Neural progenitor cell (in vitro differentiated cells): Measurements from ENCODE around the gene CHST15. TPM values are rescaled to one million over a fixed set of nuclear protein-coding genes. Genes with fewer than 3 reads are reported as not detected.
A peak's percentile ranks its signal among the peaks of the same experiment; 100 is the strongest.

Experiments used
- DNase-seq: peaks from one replicate; pipeline ENCODE4 v3.0.0-alpha.2; 2016; ENCODE audit warnings: low spot score
- H2AFZ ChIP-seq: fragments of 200-600 bp; sonication (generic); replicated peaks from 2 replicates; pipeline ENCODE4 v1.6.1; 2016; ENCODE audit warnings: antibody characterized with exemption
- H3F3A ChIP-seq: fragments of 200-600 bp; sonication (generic); 2 replicates; pipeline ENCODE4 v1.6.1; 2016; ENCODE audit warnings: antibody characterized with exemption, low read depth
- H3K27ac ChIP-seq: fragments of 200-600 bp; sonication (generic); 2 replicates; pipeline ENCODE4 v1.5.1; 2016; ENCODE audit warnings: mild to moderate bottlenecking
- H3K27me3 ChIP-seq: fragments of 200-600 bp; sonication (generic); 2 replicates; pipeline ENCODE4 v1.6.1; 2016; ENCODE audit warnings: mild to moderate bottlenecking, moderate library complexity
- H3K36me3 ChIP-seq: fragments of 200-600 bp; sonication (generic); 2 replicates; pipeline ENCODE4 v1.5.1; 2016
- H3K4me1 ChIP-seq: fragments of 200-600 bp; sonication (generic); 2 replicates; pipeline ENCODE4 v1.6.1; 2016; ENCODE audit warnings: mixed run types
- H3K4me2 ChIP-seq: fragments of 200-600 bp; sonication (generic); 2 replicates; pipeline ENCODE4 v1.6.1; 2016
- H3K4me3 ChIP-seq: fragments of 200-600 bp; sonication (generic); 2 replicates; pipeline ENCODE4 v1.5.1; 2016
- H3K79me2 ChIP-seq: fragments of 200-600 bp; sonication (generic); 2 replicates; pipeline ENCODE4 v1.6.1; 2016; ENCODE audit warnings: low read depth
- H3K9ac ChIP-seq: fragments of 200-600 bp; sonication (generic); 2 replicates; pipeline ENCODE4 v1.6.1; 2016
- H3K9me3 ChIP-seq: fragments of 200-600 bp; sonication (generic); 2 replicates; pipeline ENCODE4 v1.5.1; 2016; ENCODE audit warnings: low read depth
- H4K20me1 ChIP-seq: fragments of 200-600 bp; sonication (generic); 2 replicates; pipeline ENCODE4 v1.6.1; 2016; ENCODE audit warnings: low read depth
- H3K27ac Mint-ChIP-seq: 3 replicates; pipeline ENCODE4 v1.8.0; 2021; ENCODE audit warnings: mixed read lengths
- H3K27me3 Mint-ChIP-seq: 2 replicates; pipeline ENCODE4 v1.8.0; 2022; ENCODE audit warnings: low read depth, mild to moderate bottlenecking, inconsistent platforms, moderate library complexity, mixed read lengths; ENCODE audit not compliant: insufficient read depth
- H3K36me3 Mint-ChIP-seq: 3 replicates; pipeline ENCODE4 v1.8.0; 2021; ENCODE audit warnings: mixed read lengths
- H3K4me1 Mint-ChIP-seq: 3 replicates; pipeline ENCODE4 v1.8.0; 2021; ENCODE audit warnings: mixed read lengths
- H3K4me3 Mint-ChIP-seq: 3 replicates; pipeline ENCODE4 v1.8.0; 2021; ENCODE audit warnings: mild to moderate bottlenecking, moderate library complexity, mixed read lengths
- H3K9me3 Mint-ChIP-seq: 3 replicates; pipeline ENCODE4 v1.8.0; 2020; ENCODE audit warnings: mixed read lengths
- CTCF ChIP-seq: fragments of 200-600 bp; sonication (generic); IDR thresholded peaks from 2 replicates; pipeline ENCODE4 v1.5.1; 2017; ENCODE audit warnings: antibody characterized with exemption, mild to moderate bottlenecking
- EZH2 ChIP-seq: fragments of 200-600 bp; sonication (generic); IDR thresholded peaks from 2 replicates; pipeline ENCODE4 v1.6.1; 2017; ENCODE audit warnings: antibody characterized with exemption, mild to moderate bottlenecking, moderate library complexity
- EZH2phosphoT487 ChIP-seq: fragments of 200-600 bp; sonication (generic); IDR thresholded peaks from 2 replicates; pipeline ENCODE4 v1.6.1; 2017; ENCODE audit warnings: antibody characterized with exemption
- total RNA-seq: library from RNA; depleted of rRNA; stranded (reverse); fragments of >200 nt; gene quantifications from 2 replicates; pipeline ENCODE4 v1.2.3, GENCODE V29; 2015; ENCODE audit warnings: low replicate concordance

Gene CHST15
- total RNA-seq, 1 donor from 2014 or later: 0.54 TPM

- H4K20me1 ChIP-seq: no peaks in the 10 kb centered on the region
- Mint-ChIP-seq H3K9me3 (peaks cover 4% of the 10 kb centered on the region), H3K27ac (peak overlapping the region; percentile 85), H3K4me1 (peaks cover 49% of the 10 kb centered on the region), H3K27me3 (peaks cover 5% of the 10 kb centered on the region), H3K36me3 (peaks cover 20% of the 10 kb centered on the region), H3K4me3 (no peak overlapping the region)
- H3K4me3 ChIP-seq: no peak overlapping the region
- no peak for DNase-seq
- peak overlapping the region; percentile 42 for H3K4me2 ChIP-seq
- H3F3A ChIP-seq: peaks cover 9% of the 10 kb centered on the region
- H3K79me2 ChIP-seq: no peaks in the 10 kb centered on the region
- H3K36me3 ChIP-seq: no peaks in the 10 kb centered on the region
- H2AFZ ChIP-seq: peak overlapping the region; percentile 23
- no peak overlapping the region for H3K9ac ChIP-seq
- TF ChIP-seq CTCF (no peak), EZH2phosphoT487 (no peak), EZH2 (no peak)
- H3K27me3 ChIP-seq: no peaks in the 10 kb centered on the region
- peak overlapping the region; percentile 31 for H3K27ac ChIP-seq
- H3K9me3 ChIP-seq: no peaks in the 10 kb centered on the region
- H3K4me1 ChIP-seq: peaks cover 12% of the 10 kb centered on the region
Observed at GRCh38 chr10:124048371-124049290, 44.8 kb downstream of the CHST15 start.

- Histone ChIP-seq H3F3A (peaks cover 9% of the 10 kb centered on the region), H3K79me2 (no peaks in the 10 kb centered on the region), H2AFZ (no peak overlapping the region), H3K4me2 (no peak overlapping the region), H3K4me3 (no peak overlapping the region), H3K9me3 (no peaks in the 10 kb centered on the region), H3K9ac (no peak overlapping the region), H3K4me1 (peaks cover 12% of the 10 kb centered on the region), H3K27ac (no peak overlapping the region), H4K20me1 (no peaks in the 10 kb centered on the region), H3K36me3 (no peaks in the 10 kb centered on the region), H3K27me3 (no peaks in the 10 kb centered on the region)
- peaks cover 4% of the 10 kb centered on the region for H3K9me3 Mint-ChIP-seq
- no peak for TF ChIP-seq EZH2phosphoT487
- no peak for TF ChIP-seq EZH2
- no peak for TF ChIP-seq CTCF
- H3K4me1 Mint-ChIP-seq: peaks cover 54% of the 10 kb centered on the region
- H3K36me3 Mint-ChIP-seq: peaks cover 19% of the 10 kb centered on the region
- H3K27me3 Mint-ChIP-seq: peaks cover 1% of the 10 kb centered on the region
- no peak overlapping the region for H3K27ac Mint-ChIP-seq
- DNase-seq: no peak
- H3K4me3 Mint-ChIP-seq: no peak overlapping the region
Observed at GRCh38 chr10:124047427-124048152, 45.8 kb downstream of the CHST15 start.

GRCh38 chr10:124045801-124046355 is 47.5 kb downstream of the CHST15 start:
- H3K9me3 Mint-ChIP-seq: peaks cover 4% of the 10 kb centered on the region
- Histone ChIP-seq H3K27me3 (no peaks in the 10 kb centered on the region), H3K79me2 (no peaks in the 10 kb centered on the region), H3K27ac (no peak overlapping the region), H3K4me2 (no peak overlapping the region), H3K4me1 (peaks cover 12% of the 10 kb centered on the region), H3K4me3 (no peak overlapping the region), H2AFZ (no peak overlapping the region), H3K9ac (no peak overlapping the region), H3F3A (peaks cover 9% of the 10 kb centered on the region), H3K36me3 (no peaks in the 10 kb centered on the region), H3K9me3 (no peaks in the 10 kb centered on the region), H4K20me1 (no peaks in the 10 kb centered on the region)
- peak overlapping the region; percentile 30 for H3K4me3 Mint-ChIP-seq
- TF ChIP-seq CTCF (no peak), EZH2phosphoT487 (no peak), EZH2 (no peak)
- peaks cover 19% of the 10 kb centered on the region for H3K36me3 Mint-ChIP-seq
- H3K4me1 Mint-ChIP-seq: peaks cover 48% of the 10 kb centered on the region
- DNase-seq: no peak
- no peaks in the 10 kb centered on the region for H3K27me3 Mint-ChIP-seq
- no peak overlapping the region for H3K27ac Mint-ChIP-seq
